Upper lobe of right lung (tissue), 1 donor: ENCODE measurements around the gene CLEC14A. TPM values are rescaled to one million over a fixed set of nuclear protein-coding genes. Genes with fewer than 3 reads are reported as not detected.

ENCODE experiments used
- ATAC-seq: fragments of 200-7000 bp; cut with Tn5 transposase; one replicate; pipeline ENCODE4 v1.9.1; 2020; ENCODE audit warnings: mild to moderate bottlenecking, moderate library complexity
- DNase-seq: peaks from one replicate; pipeline ENCODE4 v3.0.0-alpha.2; 2020
- H3K27ac ChIP-seq: fragments of 200-600 bp; one replicate; pipeline ENCODE4 v1.8.0; 2022
- H3K27me3 ChIP-seq: fragments of 200-600 bp; one replicate; pipeline ENCODE4 v1.8.0; 2022; ENCODE audit warnings: mild to moderate bottlenecking
- H3K36me3 ChIP-seq: fragments of 200-600 bp; one replicate; pipeline ENCODE4 v1.8.0; 2022
- H3K4me1 ChIP-seq: fragments of 200-600 bp; one replicate; pipeline ENCODE4 v1.8.0; 2022
- H3K4me3 ChIP-seq: fragments of 200-600 bp; one replicate; pipeline ENCODE4 v1.8.0; 2022; ENCODE audit warnings: mild to moderate bottlenecking
- H3K9me3 ChIP-seq: fragments of 200-600 bp; one replicate; pipeline ENCODE4 v1.8.0; 2022
- intact Hi-C: fragments of 100-400 bp; cut with DNase I; formaldehyde crosslinking; loops from one replicate; pipeline ENCODE4 v1.11.0; 2022
- long read RNA-seq: library from polyadenylated mRNA; unstranded; transcript quantifications from one replicate; pipeline ENCODE4 v2.0.0, GENCODE V29; 2021
- total RNA-seq: library from RNA; stranded (reverse); fragmentation: NEBNext Ultra II Directional; extraction: Animal tissue kit (Norgen Biotek cat#: 25700); gene quantifications from one replicate; pipeline ENCODE4 v1.2.1, GENCODE V29; 2021
- TF ChIP-seq, protein P1 (sequence below): fragments of 200-600 bp; IDR thresholded peaks from one replicate; pipeline ENCODE4 v1.8.0; 2022; ENCODE audit warnings: antibody characterized with exemption
- donor health status: DM: no; HTN: yes; CAD: no; lungs with severe emphysema.

Gene CLEC14A, protein sequence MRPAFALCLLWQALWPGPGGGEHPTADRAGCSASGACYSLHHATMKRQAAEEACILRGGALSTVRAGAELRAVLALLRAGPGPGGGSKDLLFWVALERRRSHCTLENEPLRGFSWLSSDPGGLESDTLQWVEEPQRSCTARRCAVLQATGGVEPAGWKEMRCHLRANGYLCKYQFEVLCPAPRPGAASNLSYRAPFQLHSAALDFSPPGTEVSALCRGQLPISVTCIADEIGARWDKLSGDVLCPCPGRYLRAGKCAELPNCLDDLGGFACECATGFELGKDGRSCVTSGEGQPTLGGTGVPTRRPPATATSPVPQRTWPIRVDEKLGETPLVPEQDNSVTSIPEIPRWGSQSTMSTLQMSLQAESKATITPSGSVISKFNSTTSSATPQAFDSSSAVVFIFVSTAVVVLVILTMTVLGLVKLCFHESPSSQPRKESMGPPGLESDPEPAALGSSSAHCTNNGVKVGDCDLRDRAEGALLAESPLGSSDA
- total RNA-seq, result 87.6 TPM
- long read RNA-seq, transcript CLEC14A-201 (1 exons, 2,267 nt), result major isoform, 231 of 231 reads
- long read RNA-seq, partial matches to known transcripts, result 0 of 231 reads
- long read RNA-seq, other reads (novel, unspliced or antisense), result 0 of 231 reads

DNA sequence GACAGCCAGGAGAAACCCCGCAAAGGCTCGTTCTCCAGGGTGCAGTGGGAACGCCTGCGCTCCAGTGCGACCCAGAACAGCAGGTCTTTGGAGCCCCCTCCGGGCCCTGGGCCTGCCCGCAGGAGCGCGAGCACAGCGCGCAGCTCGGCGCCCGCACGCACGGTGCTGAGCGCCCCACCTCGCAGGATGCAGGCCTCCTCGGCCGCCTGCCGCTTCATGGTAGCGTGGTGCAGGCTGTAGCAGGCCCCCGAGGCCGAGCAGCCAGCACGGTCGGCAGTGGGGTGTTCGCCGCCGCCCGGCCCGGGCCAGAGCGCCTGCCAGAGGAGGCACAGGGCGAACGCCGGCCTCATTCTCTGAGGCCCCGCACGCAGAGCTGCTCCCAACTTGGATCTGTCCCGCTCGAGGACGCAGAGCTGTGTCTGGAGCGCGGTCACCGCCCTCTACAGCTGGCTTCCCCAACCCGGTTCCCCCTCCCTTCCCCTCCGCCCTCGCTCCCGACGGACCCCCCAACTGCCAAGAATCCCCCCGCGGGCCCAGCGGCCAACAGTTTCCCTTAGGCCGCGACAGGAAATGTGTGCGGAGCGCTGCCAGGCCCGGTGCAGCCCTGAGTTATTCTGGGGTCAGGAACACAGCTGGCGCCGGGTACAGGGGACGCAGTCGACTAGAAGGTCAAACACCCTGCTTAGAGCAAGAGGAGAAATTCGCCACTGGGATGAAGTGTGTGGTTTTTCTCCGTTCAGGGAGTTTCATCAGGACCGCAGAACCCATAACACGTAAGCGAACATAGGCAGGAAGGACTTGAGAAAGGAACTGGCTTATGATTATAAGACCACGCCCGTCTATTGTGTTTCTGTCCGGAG, at the start of gene CLEC14A:
Gene CLEC14A (minus strand): TSS at position 421 of the 860 bp plus-strand sequence. CDS start 71 bp downstream, at position 350.
- TF ChIP-seq, protein P1, sequence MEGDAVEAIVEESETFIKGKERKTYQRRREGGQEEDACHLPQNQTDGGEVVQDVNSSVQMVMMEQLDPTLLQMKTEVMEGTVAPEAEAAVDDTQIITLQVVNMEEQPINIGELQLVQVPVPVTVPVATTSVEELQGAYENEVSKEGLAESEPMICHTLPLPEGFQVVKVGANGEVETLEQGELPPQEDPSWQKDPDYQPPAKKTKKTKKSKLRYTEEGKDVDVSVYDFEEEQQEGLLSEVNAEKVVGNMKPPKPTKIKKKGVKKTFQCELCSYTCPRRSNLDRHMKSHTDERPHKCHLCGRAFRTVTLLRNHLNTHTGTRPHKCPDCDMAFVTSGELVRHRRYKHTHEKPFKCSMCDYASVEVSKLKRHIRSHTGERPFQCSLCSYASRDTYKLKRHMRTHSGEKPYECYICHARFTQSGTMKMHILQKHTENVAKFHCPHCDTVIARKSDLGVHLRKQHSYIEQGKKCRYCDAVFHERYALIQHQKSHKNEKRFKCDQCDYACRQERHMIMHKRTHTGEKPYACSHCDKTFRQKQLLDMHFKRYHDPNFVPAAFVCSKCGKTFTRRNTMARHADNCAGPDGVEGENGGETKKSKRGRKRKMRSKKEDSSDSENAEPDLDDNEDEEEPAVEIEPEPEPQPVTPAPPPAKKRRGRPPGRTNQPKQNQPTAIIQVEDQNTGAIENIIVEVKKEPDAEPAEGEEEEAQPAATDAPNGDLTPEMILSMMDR, result no peak
- intact Hi-C loops, result no loop called here

DNA sequence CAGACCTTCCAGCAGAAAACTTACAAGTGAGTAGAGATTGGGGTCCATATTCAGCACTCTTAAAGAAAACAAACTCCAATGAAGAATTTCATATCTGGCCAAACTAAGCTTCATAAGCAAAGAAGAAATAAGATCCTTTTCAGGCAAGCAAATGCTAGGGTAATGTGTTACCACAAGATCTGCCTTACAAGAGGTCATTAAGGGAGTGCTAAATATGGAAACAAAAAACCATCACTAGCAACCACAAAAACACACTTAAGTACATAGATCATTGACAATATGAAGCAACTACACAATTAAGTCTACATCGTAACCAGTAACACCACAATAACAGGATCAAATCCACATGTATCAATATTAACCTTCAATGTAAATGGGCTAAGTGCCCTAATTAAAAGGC, 47.1 kb upstream of the CLEC14A start:
- Histone ChIP-seq H3K4me3 (no peak overlapping the region), H3K9me3 (no peaks in the 10 kb centered on the region), H3K36me3 (no peaks in the 10 kb centered on the region), H3K27ac (no peak overlapping the region), H3K27me3 (no peaks in the 10 kb centered on the region), H3K4me1 (no peaks in the 10 kb centered on the region)
- intact Hi-C loops, result no loop called here
- TF ChIP-seq, protein P1, result no peak
- ATAC-seq (no peak), DNase-seq (no peak)

More for the DNA sequence above, at the start of gene CLEC14A:
- Histone ChIP-seq H3K4me3 (peak within 1 kb of the TSS; percentile 51), H3K9me3 (no peaks in the 10 kb centered on the region), H3K4me1 (no peaks in the 10 kb centered on the region), H3K27ac (peak within 1 kb of the TSS; percentile 87), H3K36me3 (no peaks in the 10 kb centered on the region), H3K27me3 (peaks cover 23% of the 10 kb centered on the region)
- peak; percentile 70 for DNase-seq
- ATAC-seq, result peak; percentile 76

DNA sequence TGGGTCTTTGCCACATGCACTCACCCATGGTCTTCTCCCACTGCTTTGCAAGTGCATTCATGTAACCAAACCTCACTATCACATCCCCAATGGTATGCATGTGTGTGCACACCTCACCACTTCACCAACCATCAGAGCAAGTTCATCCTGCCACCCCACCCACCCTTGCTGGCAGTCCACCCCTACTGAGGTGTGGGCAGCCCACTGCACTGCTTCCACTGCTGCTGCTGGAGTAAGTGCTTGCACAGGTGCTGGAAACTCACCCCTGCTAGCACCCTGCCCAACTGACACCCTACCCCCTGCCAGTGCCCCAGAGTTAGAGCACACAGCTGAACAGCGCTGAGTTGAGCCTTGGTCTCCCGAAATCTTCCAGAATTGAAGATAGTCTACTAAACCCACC, 46.1 kb upstream of the CLEC14A start:
- Histone ChIP-seq H3K9me3 (no peaks in the 10 kb centered on the region), H3K27ac (no peak overlapping the region), H3K27me3 (no peaks in the 10 kb centered on the region), H3K4me1 (no peaks in the 10 kb centered on the region), H3K4me3 (no peak overlapping the region), H3K36me3 (no peaks in the 10 kb centered on the region)
- TF ChIP-seq, protein P1, result no peak
- DNase-seq (no peak), ATAC-seq (no peak)
- intact Hi-C loops, result no loop called here

DNA sequence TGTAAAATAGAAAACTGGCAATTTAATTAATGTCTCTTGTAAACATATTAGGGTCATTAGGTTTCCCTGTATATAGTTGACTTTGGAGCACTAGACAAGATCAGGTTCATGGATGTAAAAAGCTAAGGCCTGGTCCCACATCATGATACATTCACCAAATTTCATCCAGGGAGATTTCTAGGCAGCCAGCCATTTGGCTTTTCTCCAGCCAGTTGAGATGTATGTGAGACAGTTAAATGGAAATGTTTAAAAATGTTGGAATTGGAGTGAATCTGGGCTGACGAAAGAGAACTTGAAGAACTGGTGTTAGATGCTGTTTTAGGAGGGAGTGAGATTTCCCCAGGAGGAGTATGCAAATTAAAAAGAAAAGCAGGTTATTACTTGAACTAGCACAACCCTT, 41.8 kb upstream of the CLEC14A start:
- TF ChIP-seq, protein P1, result no peak

DNA sequence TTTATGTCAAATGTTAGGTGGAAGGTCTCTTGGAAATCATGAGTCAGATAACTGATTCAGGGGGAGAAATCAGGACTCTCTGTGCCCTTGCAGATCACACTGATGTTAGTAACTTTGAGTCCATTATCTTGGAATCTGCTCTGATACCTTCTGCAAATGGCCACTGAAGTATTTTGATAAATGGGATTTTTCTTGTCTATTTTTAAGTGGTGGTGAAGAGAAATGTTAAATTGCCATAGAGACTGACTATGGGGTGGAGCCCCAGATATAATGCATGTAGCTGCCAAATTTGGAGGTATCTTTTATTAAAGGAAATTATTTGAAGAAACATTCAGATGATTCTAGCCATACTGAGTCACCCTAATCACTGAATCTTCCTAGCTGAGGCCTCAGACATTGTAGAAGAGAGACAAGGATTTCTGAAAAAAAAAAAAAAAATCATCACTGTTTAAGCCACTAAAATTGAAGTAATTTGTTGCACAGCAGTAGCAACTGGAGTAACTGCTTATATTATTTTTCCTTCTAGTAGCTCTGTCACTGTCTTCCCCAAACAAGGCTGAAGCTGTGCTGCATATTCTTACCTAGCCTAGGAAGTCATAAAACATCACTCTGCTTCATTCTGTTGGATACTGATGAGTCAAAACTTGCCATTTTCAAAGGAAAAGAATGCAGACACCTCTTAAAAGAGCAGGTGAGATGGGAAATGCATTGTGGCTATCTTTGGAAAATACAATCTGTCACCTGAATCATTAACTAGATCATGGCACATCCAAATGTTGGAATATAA, 36.0 kb upstream of the CLEC14A start:
- no peaks in the 10 kb centered on the region for H3K36me3 ChIP-seq
- H3K4me1 ChIP-seq, result peaks cover 3% of the 10 kb centered on the region
- intact Hi-C loops, result no loop called here
- no peak overlapping the region for H3K4me3 ChIP-seq
- no peak for DNase-seq
- no peaks in the 10 kb centered on the region for H3K27me3 ChIP-seq
- TF ChIP-seq, protein P1, result no peak
- no peak for ATAC-seq
- H3K27ac ChIP-seq, result no peak overlapping the region
- no peaks in the 10 kb centered on the region for H3K9me3 ChIP-seq

More for the DNA sequence above, 41.8 kb upstream of the CLEC14A start:
- no peak overlapping the region for H3K27ac ChIP-seq
- H3K36me3 ChIP-seq, result no peaks in the 10 kb centered on the region
- intact Hi-C loops, result no loop called here
- DNase-seq, result no peak
- no peak for ATAC-seq
- no peak overlapping the region for H3K4me3 ChIP-seq
- H3K9me3 ChIP-seq, result no peaks in the 10 kb centered on the region
- H3K4me1 ChIP-seq, result no peaks in the 10 kb centered on the region
- no peaks in the 10 kb centered on the region for H3K27me3 ChIP-seq
